NCI-H2196 (cell line): ENCODE data around the gene KCNN3.

ENCODE experiments used
- DNase-seq: peaks from one replicate; lab custom pipeline; 2025; ENCODE audit not compliant: unreplicated experiment; lab: John Stamatoyannopoulos, UW

The KCNN3 gene

GRCh38 chr1:154772606-154773506 lies 97.2 kb downstream of the KCNN3 start:
- no peak for DNase-seq

- DNase-seq: no peak
Observed at GRCh38 chr1:154772056-154772455, 98.0 kb downstream of the KCNN3 start.

- no peak for DNase-seq
Observed at GRCh38 chr1:154770897-154771594, 99.0 kb downstream of the KCNN3 start.

GRCh38 chr1:154769193-154769895 lies 100.7 kb downstream of the KCNN3 start:
- DNase-seq: no peak

GRCh38 chr1:154768456-154769125 lies 101.5 kb downstream of the KCNN3 start:
- DNase-seq: no peak

- DNase-seq: no peak
Observed at GRCh38 chr1:154767315-154768240, 102.5 kb downstream of the KCNN3 start.

- DNase-seq: no peak
Observed at GRCh38 chr1:154765970-154766369, 104.1 kb downstream of the KCNN3 start.

GRCh38 chr1:154764773-154765172 lies 105.3 kb downstream of the KCNN3 start:
- DNase-seq: no peak

GRCh38 chr1:154764181-154764580 lies 105.9 kb downstream of the KCNN3 start:
- DNase-seq: no peak

GRCh38 chr1:154760469-154760933 lies 109.6 kb downstream of the KCNN3 start:
- DNase-seq: no peak

GRCh38 chr1:154759793-154760192 lies 110.3 kb downstream of the KCNN3 start:
- DNase-seq: no peak

- DNase-seq: no peak
Observed at GRCh38 chr1:154759196-154759595, 110.9 kb downstream of the KCNN3 start.

GRCh38 chr1:154758346-154758745 lies 111.7 kb downstream of the KCNN3 start:
- DNase-seq: no peak

GRCh38 chr1:154756793-154757548 lies 113.1 kb downstream of the KCNN3 start:
- no peak for DNase-seq

- DNase-seq: no peak
Observed at GRCh38 chr1:154755858-154756730, 114.0 kb downstream of the KCNN3 start.

GRCh38 chr1:154753426-154753825 lies 116.7 kb downstream of the KCNN3 start:
- no peak for DNase-seq

GRCh38 chr1:154752273-154753030 lies 117.6 kb downstream of the KCNN3 start:
- no peak for DNase-seq
